Right forelimb (tissue), 1 donor: ENCODE measurements around the gene PRKG1.
"Not testable (repeated sequence)": the region's sequence is repeated elsewhere in the genome, so short reads cannot be mapped to it uniquely, and the experiment has no call there.

Experiments
- DNase-seq: peaks from one replicate; pipeline ENCODE4 v3.0.0-alpha.2; 2018

Gene PRKG1

GRCh38 chr10:51342381-51342780 is 268.1 kb downstream of the PRKG1 start:
- DNase-seq: no peak

- no peak for DNase-seq
These were observed 269.1 kb downstream of the PRKG1 start for GRCh38 chr10:51343391-51343790.

GRCh38 chr10:51344371-51344770 is 270.1 kb downstream of the PRKG1 start:
- DNase-seq: no peak

DNA sequence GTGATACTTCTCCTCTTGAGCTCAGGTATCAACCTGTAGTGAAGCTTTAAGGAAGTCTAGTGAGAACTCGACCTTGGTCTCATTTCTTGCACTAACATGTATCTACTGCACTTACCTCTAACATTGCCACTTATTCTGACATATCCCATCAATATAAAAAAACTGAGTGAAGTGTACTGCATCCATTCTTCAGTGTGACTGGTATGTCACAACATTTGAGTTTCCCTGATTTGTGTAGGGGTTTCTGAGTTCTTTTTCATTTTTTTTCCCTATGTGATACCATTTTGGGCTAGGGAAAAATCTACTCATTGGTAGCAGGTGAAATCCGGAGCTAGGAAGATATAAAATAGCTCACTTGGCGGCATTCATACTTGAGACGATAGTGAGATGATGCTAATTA is 274.3 kb downstream of the PRKG1 start:
- no peak for DNase-seq

DNA sequence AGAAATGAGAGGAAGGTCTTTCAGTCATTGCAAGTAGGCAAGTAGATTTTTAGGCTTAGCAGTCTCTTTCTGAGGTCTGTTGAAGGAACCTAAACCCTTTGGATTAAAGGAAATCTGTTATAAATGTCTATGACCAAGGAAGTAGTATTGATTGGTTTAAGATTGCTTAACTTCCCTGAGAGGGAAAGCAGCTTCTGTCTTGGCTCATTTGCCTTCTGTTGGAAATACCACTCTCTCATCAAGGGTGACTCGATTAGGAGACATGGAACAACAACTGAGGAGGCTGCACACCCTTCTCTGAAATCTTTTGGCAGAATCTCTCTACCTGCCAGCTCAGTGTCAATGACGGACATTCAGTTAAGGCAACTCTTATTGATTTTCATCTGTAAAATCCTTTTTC is 282.9 kb downstream of the PRKG1 start:
- no peak for DNase-seq

DNA sequence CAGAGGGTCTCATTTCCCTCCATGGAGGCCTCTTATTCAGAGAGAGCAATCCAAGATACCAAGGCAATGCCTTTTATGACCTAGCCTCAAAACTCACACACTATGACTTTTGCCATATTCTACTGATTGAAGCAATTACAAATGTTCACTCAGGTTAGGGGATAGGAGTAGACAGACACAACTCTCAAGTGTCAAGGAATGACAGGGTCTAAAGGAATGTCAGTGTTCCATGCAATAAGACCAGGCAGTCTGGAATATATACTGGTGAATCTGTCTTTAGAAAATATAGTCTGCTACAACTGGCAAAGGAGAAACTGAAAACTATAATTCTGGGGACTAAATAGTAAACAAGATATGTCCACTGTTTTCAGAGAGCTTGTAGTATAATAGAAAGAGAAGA is 283.9 kb downstream of the PRKG1 start:
- DNase-seq: no peak

DNA sequence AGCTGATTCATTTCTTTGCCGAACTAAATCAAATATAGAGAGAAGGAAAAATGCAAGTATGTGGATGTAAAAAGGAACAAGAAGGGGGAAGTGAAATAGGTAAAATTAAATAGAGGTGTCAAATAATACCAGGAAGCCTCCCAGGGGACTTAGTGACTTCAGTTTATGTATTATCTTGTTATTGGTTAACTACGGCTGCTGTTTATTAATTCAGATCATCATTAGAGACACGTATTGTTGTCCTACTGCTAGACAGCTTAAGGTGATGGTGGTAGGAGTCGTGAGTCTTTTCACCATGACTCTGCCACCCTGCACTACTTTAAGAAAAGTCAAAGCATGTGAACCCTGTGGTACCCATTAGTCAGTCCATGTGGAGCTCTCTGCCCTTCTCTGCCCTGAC is 289.1 kb downstream of the PRKG1 start:
- DNase-seq: no peak

DNA sequence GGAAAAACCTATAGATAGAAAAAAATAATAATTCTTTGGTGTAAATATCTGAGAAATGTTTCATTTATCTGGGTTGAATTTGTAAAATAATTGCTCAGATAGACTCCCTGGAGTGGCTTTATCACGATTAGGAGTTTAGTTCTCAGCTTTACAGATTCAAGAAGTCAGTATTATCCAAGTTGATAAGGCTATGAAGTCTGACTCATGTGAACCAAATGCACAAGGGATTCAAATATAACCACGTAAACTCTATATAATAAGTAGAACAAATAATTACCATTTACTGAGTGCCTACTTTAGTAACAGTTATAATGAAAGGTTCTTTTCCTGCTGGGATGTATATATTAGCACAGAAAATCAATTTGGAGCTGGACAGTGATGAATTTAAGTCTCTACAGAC is 290.4 kb downstream of the PRKG1 start:
- no peak for DNase-seq

DNA sequence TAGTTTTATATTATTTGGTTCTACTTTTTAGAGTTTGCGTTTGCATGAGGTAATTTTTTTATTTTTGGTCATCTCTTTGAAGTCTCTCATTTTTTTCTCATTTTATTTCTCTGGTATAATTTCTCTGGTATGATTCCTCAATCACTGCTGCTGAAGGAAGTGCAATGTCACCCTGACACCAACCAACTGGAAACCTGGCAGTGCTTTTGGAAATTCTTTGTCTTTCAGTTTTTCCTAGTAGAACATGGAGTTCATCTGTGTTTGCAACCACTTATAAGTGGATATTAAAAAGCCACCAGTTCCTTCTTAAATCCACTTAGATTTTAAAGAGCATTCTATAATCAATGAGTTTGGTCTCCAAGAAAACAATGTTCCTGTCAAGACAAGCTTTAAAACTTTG is 291.8 kb downstream of the PRKG1 start:
- DNase-seq: no peak

GRCh38 chr10:51367127-51367526 is 292.8 kb downstream of the PRKG1 start:
- no peak for DNase-seq

DNA sequence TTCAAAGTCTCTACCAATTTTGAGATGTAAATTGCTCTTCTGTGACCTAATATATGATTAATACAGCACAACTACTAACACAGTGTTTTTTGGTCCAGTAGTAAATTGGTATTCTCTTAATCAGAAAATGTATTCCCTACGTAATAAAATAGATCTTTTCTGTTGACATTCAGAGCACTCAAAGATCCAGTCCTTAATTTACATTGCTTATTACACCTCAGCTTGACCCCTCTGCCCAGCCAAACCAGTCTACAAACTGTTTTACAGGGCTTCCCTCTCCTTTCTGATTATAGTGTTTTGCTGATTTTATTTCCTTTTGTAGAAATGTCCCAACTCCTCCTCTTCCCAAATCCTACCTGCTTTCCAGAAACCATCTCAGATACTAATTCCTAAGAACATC is 293.4 kb downstream of the PRKG1 start:
- DNase-seq: no peak

GRCh38 chr10:51368943-51369342 is 294.7 kb downstream of the PRKG1 start:
- no peak for DNase-seq

DNA sequence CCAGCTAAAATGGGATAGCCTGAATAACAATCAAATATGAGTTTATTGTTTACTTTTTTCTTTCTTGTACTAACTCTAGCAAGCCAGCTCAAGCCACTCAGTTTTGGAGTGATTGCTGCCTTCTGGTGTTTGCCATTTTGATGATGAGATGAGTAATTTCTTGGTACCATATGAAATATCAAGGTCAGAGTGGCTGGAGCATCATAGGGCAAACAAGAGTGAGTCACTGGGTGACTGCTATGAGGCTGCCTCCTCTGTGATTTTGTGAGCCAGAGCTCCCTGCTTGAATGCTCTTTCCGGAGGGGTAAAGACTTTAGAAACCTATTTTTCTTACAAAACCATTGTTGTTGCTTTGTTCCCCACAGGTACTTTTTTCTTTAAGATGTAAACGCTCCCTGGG is 295.6 kb downstream of the PRKG1 start:
- DNase-seq: no peak

DNA sequence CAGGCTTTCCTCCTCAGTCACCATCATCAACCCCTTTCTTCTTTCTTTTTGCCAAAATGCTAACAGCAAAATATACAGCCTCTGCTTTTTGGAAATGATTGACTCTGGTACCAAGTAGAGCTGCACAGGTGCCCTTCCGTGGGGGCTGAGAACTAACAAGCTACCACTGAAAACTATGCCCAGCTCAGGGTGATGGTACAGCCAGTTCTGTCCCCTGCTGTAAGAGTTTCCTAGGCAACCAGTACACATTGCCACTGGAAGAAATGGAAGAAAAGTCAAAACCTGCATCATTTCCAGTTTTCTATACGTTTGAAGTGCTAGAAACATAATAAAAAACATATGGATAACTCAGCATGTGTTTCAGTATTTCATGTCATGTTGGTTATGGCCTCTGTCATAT is 297.5 kb downstream of the PRKG1 start:
- DNase-seq: no peak

DNA sequence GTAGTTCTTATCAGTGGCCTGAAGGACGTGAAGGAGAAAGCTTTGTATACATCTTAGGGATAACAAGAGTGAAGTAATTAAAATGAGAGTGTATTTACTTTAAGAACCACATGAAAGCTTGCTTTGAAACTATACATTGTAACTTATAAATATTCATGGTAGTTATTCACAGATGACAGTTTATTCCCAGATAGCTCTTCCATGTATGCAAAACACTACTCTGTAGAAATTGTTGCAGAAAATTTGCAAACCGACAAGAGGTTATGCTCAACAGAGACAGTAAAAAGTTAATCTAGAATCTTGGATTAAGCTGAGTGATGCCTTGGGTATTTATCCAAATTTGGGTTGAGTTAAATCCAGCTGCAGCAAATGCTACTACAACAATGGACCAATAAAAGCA is 301.5 kb downstream of the PRKG1 start:
- DNase-seq: no peak

GRCh38 chr10:51377070-51377931 is 303.0 kb downstream of the PRKG1 start:
- no peak for DNase-seq

DNA sequence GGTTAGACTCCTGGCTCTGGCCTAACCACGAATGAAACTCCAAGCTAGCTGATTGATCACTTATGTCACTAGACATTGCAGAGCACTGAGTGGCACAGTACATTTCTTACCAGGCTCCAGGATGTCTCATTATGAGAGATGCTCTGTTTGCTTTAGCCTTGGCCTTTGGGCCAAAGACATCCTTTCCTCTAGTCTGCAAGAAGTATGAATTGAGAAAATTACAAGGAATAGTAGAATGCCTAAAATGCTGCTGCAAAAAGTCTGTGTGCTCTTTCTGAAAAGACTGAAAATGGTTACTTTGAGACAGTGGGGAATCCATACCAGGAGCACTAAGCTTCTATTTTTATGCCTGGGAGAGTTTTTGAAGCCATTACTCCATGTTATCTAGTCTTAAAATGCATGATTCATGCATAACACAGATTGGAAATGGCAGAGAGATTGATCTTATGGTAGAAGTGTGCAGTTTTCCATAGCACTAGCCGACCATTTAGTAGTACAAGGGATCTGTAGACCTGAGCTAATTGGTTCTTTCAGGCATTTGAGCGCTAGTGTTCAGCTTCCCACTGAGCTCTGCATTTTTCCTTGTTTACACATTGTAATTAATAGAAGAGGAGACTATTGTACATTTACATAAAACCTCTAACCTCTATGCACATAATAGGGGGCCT is 303.8 kb downstream of the PRKG1 start:
- DNase-seq: no peak

- DNase-seq: no peak
These were observed 307.9 kb downstream of the PRKG1 start for GRCh38 chr10:51382181-51382580.

DNA sequence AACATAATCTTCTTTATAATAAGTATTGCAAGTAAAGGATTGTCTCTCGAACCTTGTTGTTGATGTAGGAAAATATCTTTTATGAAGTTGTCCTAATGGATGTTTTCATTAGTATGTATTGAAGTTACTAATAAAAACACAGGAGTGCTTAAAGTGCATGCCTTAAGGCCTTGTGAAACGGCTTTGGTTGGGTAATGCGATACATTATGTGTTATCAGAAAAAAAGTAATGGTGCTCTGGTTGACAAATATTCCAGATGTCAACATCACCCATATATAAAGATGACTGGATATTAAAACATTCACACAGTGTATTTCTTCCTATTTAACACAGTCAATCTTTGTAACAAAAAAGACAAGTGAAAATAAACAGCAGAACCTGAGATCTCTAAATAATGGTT is 310.7 kb downstream of the PRKG1 start:
- no peak for DNase-seq

- DNase-seq: no peak
These were observed 312.1 kb downstream of the PRKG1 start for GRCh38 chr10:51386248-51386885.

DNA sequence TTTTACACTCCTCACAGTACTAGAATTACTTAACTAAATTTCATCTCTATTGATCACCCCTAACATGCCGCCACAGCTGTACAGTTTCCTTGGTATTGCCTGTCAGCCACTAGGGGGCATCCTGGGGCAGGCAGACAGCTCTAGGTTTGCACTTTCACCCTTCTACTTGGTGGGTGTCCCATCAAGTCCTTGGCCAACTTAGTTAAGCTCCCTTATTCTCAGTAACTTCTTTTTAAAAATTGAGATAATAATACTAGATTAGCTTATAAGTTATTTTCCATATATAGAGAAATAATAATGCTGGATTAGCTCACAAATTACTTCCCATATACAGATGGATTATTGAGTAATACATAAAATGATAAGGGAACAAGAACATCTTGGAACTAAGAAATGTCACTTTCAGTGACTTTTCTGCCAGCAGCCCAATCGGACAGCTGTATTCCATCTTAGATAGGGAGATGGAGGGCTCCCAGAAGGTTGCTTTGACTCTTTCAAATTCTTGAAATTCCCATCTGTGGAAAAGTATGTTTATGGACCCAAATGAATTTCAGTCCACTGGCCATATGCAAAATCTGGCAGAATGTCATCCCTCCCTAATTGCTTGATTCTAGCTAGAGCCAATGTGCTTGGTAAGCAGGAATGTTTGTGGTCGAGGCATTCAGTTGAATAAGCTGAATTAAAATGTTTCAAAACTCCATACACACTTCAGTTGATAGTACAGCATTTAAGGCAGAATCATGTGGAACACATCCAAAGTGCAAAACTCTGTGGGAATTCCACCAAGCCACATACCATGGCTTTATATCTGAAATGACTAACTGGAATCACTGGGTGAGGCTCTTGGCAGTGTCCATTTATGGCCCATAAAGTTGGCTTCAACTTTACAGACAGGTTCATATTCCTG is 315.4 kb downstream of the PRKG1 start:
- no peak for DNase-seq

GRCh38 chr10:51393006-51393405 is 318.7 kb downstream of the PRKG1 start:
- not testable (repeated sequence) for DNase-seq

- DNase-seq: no peak
These were observed 319.8 kb downstream of the PRKG1 start for GRCh38 chr10:51394039-51394438.
